ENCODE results near the gene MTG2.
A peak's percentile ranks its signal among the peaks of the same experiment; 100 is the strongest.
"Not testable (repeated sequence)": the region's sequence is repeated elsewhere in the genome, so short reads cannot be mapped to it uniquely, and the experiment has no call there.

Gene MTG2

DNA sequence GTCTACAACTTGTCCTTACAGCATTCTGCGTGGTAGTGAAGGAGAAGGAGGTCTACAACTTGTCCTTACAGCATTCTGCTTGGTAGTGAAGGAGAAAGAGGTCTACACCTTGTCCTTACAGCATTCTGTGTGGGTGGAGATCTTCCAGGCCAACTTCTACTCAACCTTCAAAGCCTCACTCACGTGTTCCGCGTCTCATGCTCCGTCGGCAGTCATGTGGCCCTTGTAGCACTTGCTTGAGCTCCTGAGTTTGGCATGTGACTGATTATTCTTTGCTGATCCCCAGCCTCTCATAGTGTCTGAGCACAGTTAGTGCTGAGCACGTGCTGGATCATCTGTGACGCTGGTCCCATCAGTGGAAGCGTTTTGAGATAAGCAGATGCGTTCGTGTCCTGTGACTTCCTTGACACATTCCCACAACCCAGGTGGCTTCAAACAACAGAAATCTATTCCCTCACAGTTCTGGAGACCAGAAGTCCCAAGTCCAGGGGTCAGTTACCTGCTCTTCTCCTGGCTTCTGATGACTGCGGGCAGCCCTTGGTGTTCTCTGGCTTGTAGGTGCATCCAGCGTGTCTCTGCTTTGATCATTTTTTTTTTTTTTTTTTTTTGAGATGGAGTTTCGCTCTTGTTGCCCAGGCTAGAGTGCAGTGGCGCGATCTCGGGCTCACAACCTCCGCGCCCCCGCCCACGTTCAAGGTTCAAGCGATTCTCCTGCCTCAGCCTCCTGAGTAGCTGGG lies 36.6 kb upstream of the MTG2 start:
- DNase-seq, result no peak

DNA sequence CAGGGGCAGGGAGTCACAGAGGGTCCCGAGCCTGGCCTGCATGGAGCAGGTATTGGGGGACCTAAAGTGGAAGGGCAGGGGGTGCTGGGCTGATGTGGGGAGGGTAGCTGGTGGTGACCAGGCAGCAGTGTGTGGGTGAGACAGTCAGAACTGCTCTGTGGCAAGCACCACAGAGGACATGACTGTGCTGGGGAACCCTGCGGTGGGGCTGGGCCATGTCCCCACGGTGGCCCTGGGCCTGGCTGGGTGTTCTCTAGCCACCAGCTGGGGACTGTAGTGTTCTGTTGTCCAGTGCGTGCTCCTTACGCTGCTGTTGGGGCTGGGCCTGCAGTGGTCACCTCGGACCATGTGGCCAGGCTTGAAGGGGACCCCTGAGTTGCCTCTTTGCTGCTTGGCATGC lies 35.7 kb upstream of the MTG2 start:
- DNase-seq, result no peak

DNA sequence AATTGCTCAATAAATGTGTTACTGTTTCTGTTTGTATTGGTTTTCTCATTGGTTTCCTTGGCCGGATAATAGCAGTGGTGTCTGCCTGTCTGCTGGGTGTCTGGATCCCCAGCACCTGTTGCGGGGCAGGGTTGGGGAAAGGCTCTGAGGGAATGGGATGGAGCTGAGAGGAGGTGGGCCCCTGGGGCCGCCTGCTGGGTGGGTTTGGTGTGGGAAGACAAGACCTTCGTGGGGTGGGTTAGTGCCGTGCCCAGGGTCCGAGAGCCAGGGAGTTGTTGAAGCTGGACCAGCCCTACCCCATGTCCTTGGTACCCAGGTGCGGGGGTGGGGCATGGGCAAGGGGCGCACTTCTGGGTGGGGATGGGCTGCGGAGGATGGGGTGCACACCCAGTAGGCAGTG lies 35.3 kb upstream of the MTG2 start:
- no peak for DNase-seq

DNA sequence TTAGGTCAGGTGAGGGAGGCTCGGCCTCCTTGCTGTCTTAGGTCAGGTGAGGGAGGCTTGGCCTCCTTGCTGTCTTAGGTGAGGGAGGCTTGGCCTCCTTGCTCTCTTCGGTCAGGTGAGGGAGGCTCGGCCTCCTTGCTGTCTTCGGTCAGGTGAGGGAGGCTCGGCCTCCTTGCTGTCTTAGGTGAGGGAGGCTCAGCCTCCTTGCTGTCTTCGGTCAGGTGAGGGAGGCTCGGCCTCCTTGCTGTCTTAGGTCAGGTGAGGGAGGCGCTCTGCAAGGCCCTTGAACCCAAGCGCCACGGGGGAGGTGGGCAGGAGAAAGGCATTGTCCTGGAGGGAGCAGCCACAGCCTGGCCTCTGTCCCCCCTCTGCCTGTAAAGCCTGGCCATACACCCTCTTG lies 34.4 kb upstream of the MTG2 start:
- DNase-seq, result not testable (repeated sequence)

DNA sequence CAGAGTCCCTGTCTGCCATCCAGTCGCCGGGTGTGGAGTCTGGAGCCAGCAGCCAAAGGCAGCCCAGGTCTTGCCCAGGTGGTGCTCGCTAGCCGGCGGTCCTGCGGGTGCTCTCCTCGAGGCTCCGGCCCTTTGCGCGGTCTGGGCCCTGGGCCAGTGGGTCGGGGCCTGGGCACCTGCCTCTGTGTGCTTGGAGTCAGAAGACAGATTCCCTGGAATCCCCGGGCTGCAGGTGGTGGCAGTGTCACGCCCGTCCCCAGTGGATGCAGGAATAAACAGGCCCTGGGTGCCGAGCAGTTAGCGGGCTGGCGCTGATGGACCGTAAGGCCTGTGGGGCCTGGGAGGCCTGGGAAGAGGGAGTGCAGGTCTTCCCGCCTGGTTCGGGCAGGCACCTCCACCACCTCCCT lies 33.9 kb upstream of the MTG2 start:
- DNase-seq, result no peak

DNA sequence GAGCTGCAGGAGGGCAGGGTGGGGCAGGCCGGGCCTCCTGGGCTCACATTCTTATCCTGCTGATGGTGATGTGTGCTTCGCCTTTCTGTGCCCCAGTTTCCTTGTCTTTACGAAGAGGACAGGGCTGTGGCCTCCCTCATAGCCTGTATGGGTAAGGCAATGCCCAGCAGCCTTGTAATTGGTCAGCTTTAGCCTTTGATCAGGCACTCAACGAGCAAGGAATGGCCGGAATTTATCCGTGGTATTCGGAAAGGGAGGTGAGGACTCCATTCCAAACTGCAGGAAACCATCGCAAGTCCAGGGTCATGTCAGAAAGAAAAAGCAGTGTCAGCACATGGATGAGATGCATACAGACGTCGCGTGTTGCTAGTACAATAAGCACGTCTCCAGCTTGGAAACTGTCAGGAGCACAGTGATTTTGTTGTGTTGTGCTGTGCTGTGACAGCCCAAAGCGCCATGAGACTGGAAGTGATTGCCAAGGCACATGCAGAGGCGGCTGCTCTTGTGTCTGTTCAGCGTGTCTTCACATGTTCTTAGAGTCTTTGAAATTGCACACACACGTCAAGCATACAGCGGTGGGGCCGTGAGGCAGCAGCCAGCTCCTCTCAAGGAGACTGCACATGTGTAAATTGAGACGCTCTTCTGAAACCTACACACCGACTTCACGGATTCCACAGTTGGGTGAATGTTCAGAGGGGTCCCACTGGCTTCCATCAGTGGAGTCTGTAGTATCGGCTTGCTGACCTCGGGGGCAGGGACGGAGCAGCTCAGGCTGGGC lies 33.1 kb upstream of the MTG2 start:
- no peak for DNase-seq

DNA sequence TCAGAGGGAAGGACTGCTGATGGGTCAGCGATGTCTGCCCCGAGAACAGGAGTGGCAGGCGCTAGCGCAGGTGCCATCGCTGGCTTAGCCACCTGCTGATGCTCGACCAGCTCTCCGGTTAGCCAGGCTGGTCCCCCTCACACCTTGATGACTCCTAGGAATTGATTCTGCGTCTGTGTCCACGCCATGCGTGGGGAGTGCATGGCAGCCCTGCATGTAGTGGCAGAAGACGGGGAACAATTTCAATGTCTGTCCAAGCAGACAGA lies 32.6 kb upstream of the MTG2 start:
- DNase-seq, result no peak

DNA sequence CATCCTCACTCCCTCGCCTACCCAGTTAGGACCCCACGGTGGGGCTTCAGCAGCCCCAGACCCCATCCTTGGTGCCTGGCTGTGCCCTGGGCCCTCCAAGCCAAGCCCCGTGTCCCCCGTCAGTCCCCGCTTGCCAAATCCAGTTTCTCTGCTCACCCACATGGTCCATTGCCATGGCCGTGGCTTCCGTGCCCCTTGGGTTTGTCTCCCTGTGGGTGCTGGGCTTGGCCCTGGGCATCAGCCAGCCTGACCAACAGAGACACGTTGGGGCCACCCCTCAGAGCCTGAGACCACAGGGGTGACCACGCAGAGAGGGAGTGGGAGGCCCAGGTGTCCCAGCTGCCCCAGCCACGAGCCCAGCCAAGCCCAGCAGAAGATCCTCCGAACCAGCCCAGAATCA lies 31.6 kb upstream of the MTG2 start:
- no peak for DNase-seq

DNA sequence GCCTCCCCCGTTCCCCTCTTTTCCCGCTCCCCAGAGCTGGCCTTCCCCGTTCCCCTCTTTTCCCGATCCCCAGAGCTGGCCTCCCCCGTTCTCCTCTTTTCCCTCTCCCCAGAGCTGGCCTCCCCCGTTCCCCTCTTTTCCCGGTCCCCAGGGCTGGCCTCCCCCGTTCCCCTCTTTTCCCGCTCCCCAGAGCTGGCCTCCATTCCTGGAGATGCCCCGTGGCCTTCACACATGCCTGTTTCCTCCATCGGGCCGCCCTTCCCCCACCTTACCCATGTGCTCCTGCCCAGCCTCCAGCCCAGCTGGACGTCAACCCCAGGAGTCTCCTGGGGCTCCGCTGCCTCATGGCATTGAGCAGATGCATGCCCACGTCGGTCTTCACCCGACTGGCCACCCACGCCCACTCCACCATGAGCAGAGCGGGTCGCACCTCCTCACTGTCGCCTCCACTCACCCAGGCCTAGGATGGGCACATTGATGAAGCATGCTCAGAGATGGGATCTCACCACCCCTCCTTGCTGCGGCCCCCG lies 30.9 kb upstream of the MTG2 start:
- DNase-seq, result no peak

DNA sequence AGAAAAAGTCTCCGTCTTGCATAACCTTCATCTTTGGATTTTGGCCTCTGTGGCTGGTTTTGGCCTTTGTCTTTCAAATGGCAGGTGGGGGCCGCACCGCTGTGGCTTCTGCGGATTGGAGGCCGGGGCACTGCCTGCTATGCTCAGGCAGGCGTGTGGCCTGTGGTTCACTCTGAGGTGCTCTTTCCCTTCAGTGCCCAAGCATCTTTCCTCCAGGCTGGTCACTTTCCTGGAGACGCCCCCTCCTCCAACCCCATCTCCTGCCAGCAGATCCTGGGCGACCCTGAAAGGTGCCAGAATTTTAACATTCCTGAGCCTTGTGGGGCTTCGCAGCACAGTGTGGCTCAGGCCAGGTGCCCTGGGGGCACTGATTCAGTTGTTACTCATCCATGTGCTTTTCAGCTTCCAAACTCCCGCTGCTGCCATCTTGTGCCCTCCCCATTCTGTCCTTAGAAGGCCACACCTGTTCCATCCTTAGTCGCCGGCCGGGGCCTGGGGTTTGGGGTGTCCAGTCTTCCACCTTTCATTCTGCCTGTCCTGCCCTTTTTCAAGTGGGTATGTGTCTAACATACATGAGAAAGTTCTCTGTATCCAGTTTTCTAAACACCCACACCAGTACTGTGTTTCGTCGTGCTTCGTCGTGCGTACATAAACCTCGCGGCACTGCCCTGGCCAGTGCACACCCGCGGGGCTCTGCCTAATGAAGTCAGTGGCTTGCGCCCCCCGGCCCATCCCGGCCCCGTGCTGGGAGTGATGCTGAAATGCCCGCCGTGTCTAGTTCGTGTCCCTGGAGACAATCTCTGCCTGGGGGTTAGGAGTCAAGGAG lies 27.2 kb upstream of the MTG2 start:
- DNase-seq, result no peak

DNA sequence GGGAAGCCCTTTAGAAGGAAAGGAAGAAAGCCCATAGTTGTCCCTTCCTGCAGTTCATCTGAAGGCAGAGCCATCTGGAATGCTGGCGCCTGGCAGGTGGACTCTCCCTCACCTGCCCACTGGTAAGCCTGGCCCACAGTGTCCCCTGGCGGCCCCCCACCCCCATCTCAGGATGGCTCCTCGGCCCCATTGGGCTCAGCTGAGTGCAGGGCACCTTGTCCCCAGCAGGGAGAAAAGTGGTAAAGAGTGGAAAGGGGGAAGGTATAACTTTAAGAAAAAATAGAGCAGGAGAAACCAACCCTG lies 26.6 kb upstream of the MTG2 start:
- DNase-seq, result no peak

DNA sequence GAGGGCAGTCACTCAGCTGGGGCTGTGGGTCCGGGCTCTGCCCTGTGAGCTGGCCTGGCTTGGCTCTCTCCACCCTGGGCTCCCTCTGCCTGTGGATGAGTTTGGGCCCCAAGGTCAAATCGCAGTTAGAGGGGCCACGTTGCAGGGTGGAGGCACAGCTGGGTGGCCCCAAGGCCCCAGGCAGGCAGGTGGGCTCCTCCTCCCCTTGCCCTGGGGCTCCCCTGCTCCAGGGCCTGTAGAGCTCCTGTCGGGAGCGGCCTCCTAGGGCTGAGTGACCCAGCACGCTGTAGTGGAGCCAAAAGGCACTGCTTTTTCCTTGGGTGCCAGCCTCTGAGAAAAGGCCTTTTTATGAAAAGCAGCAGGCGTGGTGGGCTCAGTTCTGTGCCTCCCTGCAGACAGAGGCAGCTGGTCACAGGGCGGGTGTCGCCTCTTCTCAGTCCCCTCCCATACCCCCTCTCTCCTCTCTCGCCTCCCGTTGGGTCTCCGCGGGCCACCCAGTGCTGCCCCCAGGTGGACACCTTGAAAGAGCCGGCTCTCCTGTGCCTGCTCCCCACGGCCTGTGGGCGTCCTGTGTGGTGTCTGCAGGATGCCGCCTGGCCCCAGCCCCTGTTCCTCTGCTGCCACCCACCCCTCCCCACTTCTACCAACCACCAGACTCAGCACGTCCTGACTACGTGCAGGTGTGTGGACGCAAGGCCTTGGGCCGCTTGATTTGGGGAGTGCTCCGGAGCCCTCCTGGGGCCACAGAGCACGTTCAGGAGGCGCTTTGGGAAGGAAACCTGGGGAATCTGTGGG lies 26.0 kb upstream of the MTG2 start:
- DNase-seq, result peak; percentile 67 to 69

DNA sequence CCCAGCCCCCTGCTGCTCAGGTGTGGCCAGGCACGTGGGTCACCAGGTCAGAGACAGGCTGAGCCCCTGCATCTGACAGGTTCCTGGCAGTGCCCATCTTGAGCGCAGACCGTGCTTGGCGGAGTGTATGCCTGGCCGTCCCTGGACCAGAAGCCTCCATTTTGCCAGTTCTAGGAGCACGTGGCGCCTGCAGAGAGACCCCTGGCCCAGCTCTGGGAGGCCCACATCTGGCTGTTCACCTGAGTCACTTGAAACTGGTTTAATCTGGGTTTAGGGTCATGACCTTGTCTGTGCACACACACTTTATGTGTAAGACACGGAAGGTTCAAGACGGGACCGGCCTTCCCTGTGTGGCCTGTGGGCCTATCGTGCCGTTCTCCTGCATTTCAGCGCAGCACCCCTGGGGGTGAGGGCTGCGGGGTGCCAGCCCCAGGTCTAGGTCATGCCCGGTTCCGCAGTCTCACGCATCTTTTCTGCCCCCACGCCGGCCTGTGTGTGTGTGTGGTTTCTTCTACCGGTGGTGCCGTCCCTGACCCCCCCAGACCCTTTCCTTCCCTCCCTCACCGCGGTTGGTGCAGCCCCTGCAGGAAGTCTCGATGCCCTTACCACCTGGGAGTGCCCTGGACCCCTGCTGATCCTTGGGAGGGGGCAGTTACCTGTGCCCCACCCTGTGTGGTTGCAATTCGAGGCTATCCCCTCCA lies 25.3 kb upstream of the MTG2 start:
- DNase-seq, result no peak

DNA sequence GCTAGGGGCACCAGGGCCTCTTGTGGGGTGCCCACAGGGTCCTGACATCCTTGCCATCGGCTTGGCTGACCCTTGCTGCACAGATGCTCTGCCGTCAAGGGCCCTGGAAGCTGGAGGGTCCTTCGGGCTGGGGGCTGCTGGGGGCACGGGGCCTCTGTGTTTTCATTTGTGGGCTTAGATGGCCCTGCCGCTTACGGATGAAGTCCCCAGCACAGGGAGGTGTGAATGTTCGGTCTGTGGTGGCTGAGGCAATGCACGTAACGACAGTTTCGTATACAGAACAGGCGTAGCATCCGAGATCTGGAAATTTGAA lies 24.8 kb upstream of the MTG2 start:
- DNase-seq, result no peak

DNA sequence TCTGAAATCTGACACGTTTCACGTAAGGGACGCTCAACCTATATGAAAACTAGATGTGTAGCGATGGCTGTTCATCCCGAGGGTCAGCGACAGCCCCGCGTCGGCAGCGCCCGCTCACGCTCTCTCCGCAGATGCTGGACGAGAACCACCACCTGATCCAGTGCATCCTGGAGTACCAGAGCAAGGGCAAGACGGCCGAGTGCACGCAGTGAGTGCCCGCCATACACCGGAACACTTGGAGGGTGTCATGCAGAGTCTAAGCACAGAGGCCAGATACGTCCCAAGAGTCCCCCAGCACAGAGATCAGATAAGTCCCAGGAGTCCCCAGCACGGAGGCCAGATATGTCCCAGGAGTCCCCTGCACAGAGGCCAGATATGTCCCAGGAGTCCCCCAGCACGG lies 24.3 kb upstream of the MTG2 start:
- no peak for DNase-seq

DNA sequence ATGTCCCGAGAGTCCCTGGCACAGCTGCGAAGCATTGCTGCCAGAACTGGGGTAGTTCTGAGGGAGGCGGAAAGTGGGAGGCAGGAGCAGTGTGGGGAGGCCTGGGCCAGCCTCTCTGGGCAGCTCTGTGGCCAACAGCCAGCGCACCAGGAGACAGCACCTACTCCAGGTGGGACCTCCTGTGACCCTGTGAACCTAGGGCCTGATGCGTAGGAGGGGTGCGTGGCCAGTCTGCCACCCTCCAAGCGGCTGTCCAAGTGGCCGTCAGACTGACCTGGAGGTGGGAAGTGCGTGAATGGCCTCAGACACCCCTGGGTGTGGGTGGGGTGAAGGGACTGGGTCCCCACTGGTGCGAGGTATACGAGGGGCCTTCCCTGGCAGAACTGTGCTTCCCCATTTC lies 23.8 kb upstream of the MTG2 start:
- DNase-seq, result no peak

DNA sequence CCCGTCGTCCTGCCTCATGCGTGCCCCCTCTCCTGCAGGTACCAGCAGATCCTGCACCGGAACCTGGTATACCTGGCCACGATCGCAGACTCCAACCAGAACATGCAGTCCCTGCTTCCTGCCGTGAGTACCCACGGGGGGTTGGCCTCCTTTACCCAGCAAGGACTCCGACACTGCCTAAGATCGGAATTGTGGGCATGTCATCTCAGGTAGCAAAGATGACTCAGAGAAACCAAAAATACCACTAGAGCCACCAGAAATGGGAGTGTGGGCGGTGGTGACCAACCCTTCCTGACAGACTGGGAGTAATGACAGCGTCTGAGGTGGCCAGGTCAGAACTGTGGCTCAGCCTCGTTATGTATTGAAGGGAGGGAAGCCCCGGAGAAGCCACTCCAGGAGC lies 23.0 kb upstream of the MTG2 start:
- peak; percentile 64 to 72 for DNase-seq

DNA sequence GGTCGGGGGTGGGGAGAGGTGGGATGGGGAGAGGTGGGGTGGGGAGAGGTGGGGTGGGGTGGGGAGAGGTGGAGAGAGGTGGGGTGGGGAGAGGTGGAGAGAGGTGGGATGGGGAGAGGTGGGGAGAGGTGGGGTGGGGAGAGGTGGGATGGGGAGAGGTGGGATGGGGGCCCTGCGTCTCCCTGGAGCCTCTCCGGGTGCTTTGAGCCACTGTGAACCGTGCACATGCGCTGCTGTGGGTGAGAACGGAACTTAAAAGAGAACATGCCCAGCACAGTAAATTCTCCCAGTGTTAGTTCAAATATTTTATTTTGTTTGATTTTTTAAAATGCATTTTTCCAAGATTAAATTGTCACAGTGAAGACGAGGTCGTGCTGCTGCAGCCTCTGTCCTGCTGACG lies 22.6 kb upstream of the MTG2 start:
- DNase-seq, result no peak

DNA sequence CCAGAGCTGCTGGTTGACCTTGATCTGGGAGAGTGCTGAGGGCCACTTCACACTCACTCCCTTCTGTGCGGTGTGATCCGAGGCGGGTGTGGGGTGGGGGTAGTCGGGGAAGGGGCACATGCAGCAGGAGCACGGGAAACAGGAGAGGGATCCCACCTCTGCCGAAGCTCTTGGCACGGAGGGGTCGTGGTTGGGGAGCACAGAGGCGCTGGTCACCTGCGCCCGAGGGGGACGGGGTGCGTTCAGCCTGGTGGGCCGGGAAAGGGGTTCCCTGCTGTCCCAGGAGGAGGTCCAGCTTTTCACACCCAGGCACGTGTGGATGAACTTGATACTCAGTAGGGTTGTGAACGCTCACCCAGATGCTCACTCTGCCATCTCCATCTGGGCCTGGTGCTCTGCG lies 22.0 kb upstream of the MTG2 start:
- no peak for DNase-seq

DNA sequence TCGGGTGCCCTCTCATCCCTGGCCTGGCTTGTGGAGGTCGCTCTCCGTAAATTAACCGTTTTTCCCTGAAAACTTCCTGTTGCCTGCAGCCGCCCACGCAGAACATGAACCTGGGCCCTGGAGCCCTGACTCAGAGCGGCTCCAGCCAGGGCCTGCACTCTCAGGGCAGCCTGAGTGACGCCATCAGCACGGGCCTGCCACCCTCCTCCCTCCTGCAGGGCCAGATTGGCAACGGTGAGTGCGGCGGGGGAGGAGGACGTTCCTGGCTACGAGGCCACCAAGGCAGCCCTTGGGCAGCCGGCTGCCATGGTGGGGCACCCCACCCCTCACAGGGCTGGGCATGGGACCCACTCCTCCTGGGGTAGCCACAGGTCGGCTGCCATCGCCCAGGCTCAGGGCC lies 21.5 kb upstream of the MTG2 start:
- no peak for DNase-seq

DNA sequence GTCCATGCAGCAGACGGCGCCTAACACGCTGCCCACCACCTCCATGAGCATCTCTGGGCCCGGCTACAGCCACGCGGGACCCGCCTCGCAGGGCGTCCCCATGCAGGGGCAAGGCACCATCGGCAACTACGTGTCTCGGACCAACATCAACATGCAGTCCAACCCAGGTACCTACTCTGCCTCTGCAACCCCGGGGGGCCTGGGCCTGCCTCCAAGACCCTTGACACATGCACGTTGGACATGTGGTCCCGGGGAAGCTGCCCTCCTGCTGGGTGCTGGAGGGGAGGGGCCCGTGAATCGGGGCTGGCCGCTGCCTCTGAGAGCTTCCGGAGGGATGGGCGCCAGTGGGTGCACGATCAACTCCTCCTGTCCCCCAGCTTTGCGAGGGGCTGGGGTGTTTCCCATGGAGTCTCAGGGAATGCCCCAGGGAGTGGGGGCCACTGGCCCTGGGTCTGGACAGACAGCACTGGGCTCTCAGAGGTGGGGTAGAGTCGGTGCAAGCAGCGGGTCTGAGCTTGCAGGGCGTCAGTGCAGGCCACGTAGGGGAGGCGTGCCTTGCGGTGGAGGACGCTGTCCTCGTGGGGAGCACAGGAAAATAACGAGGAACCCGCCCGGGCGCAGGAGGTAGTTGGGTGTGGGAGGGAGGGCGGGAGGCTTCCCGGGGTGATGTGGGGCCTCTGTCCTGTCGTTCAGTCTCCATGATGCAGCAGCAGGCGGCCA lies 19.9 kb upstream of the MTG2 start:
- no peak for DNase-seq

DNA sequence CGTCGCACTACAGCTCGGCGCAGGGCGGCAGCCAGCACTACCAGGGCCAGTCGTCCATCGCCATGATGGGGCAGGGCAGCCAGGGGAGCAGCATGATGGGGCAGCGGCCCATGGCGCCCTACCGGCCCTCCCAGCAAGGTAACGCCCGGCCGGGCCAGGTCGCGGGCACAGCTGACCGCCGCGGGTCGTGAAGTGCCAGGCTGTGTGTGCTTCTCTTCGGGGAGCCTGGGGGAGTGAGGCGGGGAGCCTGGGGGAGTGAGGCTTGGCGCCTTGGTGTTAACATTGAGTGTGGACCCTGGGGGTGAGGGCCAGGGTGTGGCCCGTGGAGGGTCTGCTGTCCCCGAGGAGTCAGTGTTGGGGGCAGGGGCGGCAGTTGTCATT lies 19.4 kb upstream of the MTG2 start:
- no peak for DNase-seq

All from stimulated activated CD4-positive, alpha-beta T cell treated with anti-CD3 and anti-CD28 coated beads, Interleukin-2, amount 100 ng/mL, for 48 hours (primary cell).